PC-3 (cell line): ENCODE results near the gene WNT10A. TPM values are rescaled to one million over a fixed set of nuclear protein-coding genes. Genes with fewer than 3 reads are reported as not detected.
A peak's percentile ranks its signal among the peaks of the same experiment; 100 is the strongest.

Source experiments
- ATAC-seq: fragments of 200-7000 bp; cut with Tn5 transposase; 2 replicates; pipeline ENCODE4 v1.9.1; 2020; ENCODE audit warnings: mild to moderate bottlenecking, moderate library complexity
- BruUV-seq: library from RNA; stranded (reverse); fragments of 400-500 nt; replicated peaks from 2 replicates; lab custom pipeline; 2021; lab: Mats Ljungman, UMichigan
- CTCF ChIA-PET: fragments of 300-600 bp; sonication (Branson Sonifier 250); formaldehyde crosslinking; loops from one replicate; lab custom pipeline; 2022; ENCODE audit warnings: antibody characterized with exemption; lab: Charles Lee
- POLR2A ChIA-PET: fragments of 300-600 bp; sonication (Branson Sonifier 250); formaldehyde crosslinking; loops from one replicate; lab custom pipeline; 2022; ENCODE audit warnings: antibody characterized with exemption; ENCODE audit not compliant: unreplicated experiment; lab: Charles Lee
- DNase-seq: peaks from one replicate; pipeline ENCODE4 v3.0.0-alpha.2; 2015
- H2AFZ ChIP-seq: fragments of 300-600 bp; sonication (generic); 2 replicates; pipeline ENCODE4 v1.6.0; 2016; ENCODE audit warnings: antibody characterized with exemption, low read length
- H3F3A ChIP-seq: fragments of 300-600 bp; sonication (generic); one replicate; pipeline ENCODE4 v1.6.0; 2017; ENCODE audit warnings: antibody characterized with exemption, low read length, control low read depth, mild to moderate bottlenecking; ENCODE audit not compliant: unreplicated experiment
- H3K27ac ChIP-seq: fragments of 300-600 bp; sonication (generic); 2 replicates; pipeline ENCODE4 v1.5.1; 2016; ENCODE audit warnings: mild to moderate bottlenecking, low read length
- H3K27me3 ChIP-seq: fragments of 300-600 bp; sonication (generic); 2 replicates; pipeline ENCODE4 v1.6.1; 2016; ENCODE audit warnings: low read length, mixed read lengths
- H3K36me3 ChIP-seq: fragments of 300-600 bp; sonication (generic); 2 replicates; pipeline ENCODE4 v1.6.1; 2016; ENCODE audit warnings: low read depth, mixed run types, low read length, mixed read lengths
- H3K4me1 ChIP-seq: fragments of 300-600 bp; sonication (generic); 2 replicates; pipeline ENCODE4 v1.5.1; 2016; ENCODE audit warnings: low read length; ENCODE audit not compliant: insufficient read depth
- H3K4me2 ChIP-seq: fragments of 300-600 bp; sonication (generic); 2 replicates; pipeline ENCODE4 v1.6.0; 2016; ENCODE audit warnings: low read length
- H3K4me3 ChIP-seq: fragments of 300-600 bp; sonication (generic); 2 replicates; pipeline ENCODE4 v1.5.1; 2016; ENCODE audit warnings: mild to moderate bottlenecking, low read length, mixed read lengths
- H3K79me2 ChIP-seq: fragments of 300-600 bp; sonication (generic); 2 replicates; pipeline ENCODE4 v1.6.1; 2017; ENCODE audit warnings: low read length, mixed read lengths
- H3K9ac ChIP-seq: fragments of 300-600 bp; sonication (generic); 2 replicates; pipeline ENCODE4 v1.6.0; 2016; ENCODE audit warnings: mild to moderate bottlenecking, low read length
- H3K9me2 ChIP-seq: fragments of 300-600 bp; sonication (generic); replicated peaks from 2 replicates; pipeline ENCODE4 v1.6.1; 2016; ENCODE audit warnings: mixed run types, low read length, mixed read lengths
- H3K9me3 ChIP-seq: fragments of 300-600 bp; sonication (generic); 2 replicates; pipeline ENCODE4 v1.6.1; 2016; ENCODE audit warnings: low read length, mixed read lengths
- H4K20me1 ChIP-seq: fragments of 300-600 bp; sonication (generic); 2 replicates; pipeline ENCODE4 v1.6.1; 2016; ENCODE audit warnings: low read length, mixed read lengths
- EZH2 ChIP-seq: fragments of 300-600 bp; sonication (generic); IDR thresholded peaks from one replicate; pipeline ENCODE4 v1.6.1; 2017; ENCODE audit warnings: antibody characterized with exemption, mild to moderate bottlenecking, low read length; ENCODE audit not compliant: unreplicated experiment
- EZH2phosphoT487 ChIP-seq: fragments of 300-600 bp; sonication (generic); IDR thresholded peaks from 2 replicates; pipeline ENCODE4 v1.6.1; 2018; ENCODE audit warnings: mild to moderate bottlenecking, antibody characterized with exemption, low read length, borderline replicate concordance
- intact Hi-C: fragments of 100-400 bp; cut with micrococcal nuclease; formaldehyde crosslinking; loops from 2 replicates; pipeline ENCODE4 v1.9.0; 2023
- total RNA-seq: library from RNA; depleted of rRNA; stranded (reverse); fragments of >200 nt; gene quantifications from 2 replicates; pipeline ENCODE4 v1.2.3, GENCODE V29; 2014
- TF ChIP-seq, protein P1 (sequence below): fragments of 300-600 bp; sonication (generic); conservative IDR thresholded peaks from 2 replicates; pipeline ENCODE4 v1.5.1; 2017; ENCODE audit warnings: antibody characterized with exemption, low read depth, mild to moderate bottlenecking, low read length

WNT10A gene
- total RNA-seq, 1 experiment from 2014 or later = 0.40 TPM

DNA sequence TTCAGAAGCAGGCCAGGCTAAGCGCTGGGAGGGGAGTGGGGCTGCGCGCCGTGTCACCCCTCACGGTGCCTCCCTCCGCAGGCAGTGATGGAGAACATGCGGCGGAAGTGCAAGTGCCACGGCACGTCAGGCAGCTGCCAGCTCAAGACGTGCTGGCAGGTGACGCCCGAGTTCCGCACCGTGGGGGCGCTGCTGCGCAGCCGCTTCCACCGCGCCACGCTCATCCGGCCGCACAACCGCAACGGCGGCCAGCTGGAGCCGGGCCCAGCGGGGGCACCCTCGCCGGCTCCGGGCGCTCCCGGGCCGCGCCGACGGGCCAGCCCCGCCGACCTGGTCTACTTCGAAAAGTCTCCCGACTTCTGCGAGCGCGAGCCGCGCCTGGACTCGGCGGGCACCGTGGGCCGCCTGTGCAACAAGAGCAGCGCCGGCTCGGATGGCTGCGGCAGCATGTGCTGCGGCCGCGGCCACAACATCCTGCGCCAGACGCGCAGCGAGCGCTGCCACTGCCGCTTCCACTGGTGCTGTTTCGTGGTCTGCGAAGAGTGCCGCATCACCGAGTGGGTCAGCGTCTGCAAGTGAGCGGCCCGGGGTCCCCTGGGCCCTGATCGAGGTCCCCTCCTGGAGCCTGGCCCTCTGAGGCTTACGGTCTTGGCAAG lies 12.2 kb downstream of the WNT10A start:
- Histone ChIP-seq H3K79me2 (peaks cover 11% of the 10 kb centered on the region; the same call in 1 of the 2 replicates), H3K9ac (peak overlapping the region; percentile 62), H3K27ac (peak overlapping the region; percentile 85), H3K4me1 (peaks cover 54% of the 10 kb centered on the region), H3K9me3 (no peaks in the 10 kb centered on the region), H3K9me2 (no peaks in the 10 kb centered on the region), H3K4me3 (peak overlapping the region; percentile 69), H2AFZ (peak overlapping the region; percentile 90), H3K4me2 (peak overlapping the region; percentile 95), H3K36me3 (no peaks in the 10 kb centered on the region), H3F3A (peaks cover 5% of the 10 kb centered on the region), H3K27me3 (no peaks in the 10 kb centered on the region), H4K20me1 (no peaks in the 10 kb centered on the region)
- POLR2A ChIA-PET = interaction anchor here (0.6 kb wide), 1 partner anchor 529 kb away, joined by 4 read pairs; no protein-coding TSS in a partner anchor
- CTCF ChIA-PET = interaction anchor here (0.6 to 2.4 kb wide), 4 partner anchors 11 to 708 kb away, joined by 3 to 12 read pairs (median 4); no protein-coding TSS in a partner anchor
- no TSS peak for BruUV-seq
- DNase-seq (peak; percentile 84), ATAC-seq (peak; percentile 42)
- TF ChIP-seq EZH2phosphoT487 (no peak), EZH2 (no peak)
- TF ChIP-seq, protein P1, sequence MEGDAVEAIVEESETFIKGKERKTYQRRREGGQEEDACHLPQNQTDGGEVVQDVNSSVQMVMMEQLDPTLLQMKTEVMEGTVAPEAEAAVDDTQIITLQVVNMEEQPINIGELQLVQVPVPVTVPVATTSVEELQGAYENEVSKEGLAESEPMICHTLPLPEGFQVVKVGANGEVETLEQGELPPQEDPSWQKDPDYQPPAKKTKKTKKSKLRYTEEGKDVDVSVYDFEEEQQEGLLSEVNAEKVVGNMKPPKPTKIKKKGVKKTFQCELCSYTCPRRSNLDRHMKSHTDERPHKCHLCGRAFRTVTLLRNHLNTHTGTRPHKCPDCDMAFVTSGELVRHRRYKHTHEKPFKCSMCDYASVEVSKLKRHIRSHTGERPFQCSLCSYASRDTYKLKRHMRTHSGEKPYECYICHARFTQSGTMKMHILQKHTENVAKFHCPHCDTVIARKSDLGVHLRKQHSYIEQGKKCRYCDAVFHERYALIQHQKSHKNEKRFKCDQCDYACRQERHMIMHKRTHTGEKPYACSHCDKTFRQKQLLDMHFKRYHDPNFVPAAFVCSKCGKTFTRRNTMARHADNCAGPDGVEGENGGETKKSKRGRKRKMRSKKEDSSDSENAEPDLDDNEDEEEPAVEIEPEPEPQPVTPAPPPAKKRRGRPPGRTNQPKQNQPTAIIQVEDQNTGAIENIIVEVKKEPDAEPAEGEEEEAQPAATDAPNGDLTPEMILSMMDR = peak; percentile 63
- intact Hi-C loops = no loop called here

DNA sequence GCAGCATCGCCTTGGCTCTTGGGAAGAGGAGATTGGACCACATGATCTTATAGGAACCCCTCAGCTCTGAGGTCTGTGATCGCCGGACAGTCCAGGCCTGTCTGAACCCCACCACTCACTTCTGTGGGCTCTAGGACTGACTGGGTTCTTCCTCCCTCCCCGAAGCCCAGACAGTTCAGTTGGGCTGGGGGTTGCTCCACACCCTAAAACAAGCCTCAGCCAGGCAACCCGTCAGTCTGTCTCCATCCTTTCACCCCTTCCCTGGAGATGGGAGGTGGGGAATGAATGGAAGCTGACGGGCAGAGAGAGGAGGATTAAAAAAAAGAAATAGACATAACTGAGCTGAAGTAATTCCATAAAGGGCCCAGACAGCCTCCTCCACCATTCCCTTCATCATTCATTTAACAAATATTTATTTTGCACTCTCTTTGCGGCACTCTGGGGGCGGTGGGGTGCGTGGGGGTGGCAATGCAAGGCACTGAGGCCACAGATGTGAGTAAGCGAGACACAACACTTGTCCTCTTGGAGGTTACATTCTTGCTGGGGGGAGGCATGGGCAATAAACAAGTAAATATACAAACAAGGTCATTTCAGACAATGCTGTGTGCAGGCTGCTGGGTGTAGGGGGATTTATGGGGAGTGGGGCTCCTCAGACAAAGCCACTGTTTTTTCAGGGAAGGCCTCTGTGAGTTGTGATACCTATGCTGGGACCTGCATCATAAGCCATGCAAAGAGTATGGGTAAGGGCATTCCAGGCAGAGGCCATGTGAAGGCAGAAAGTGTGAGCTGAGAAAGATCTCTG lies 12.9 kb downstream of the WNT10A start:
- no peak for DNase-seq
- Histone ChIP-seq H3K36me3 (no peaks in the 10 kb centered on the region), H3K9me3 (no peaks in the 10 kb centered on the region), H3K79me2 (peaks cover 11% of the 10 kb centered on the region; the same call in 1 of the 2 replicates), H3K9ac (peak overlapping the region; percentile 62), H3F3A (peaks cover 5% of the 10 kb centered on the region), H3K27ac (peak overlapping the region; percentile 85), H3K27me3 (no peaks in the 10 kb centered on the region), H2AFZ (peak overlapping the region; percentile 90), H4K20me1 (no peaks in the 10 kb centered on the region), H3K9me2 (no peaks in the 10 kb centered on the region), H3K4me2 (peak overlapping the region; percentile 95), H3K4me3 (peak overlapping the region; percentile 69), H3K4me1 (peaks cover 57% of the 10 kb centered on the region)
- ATAC-seq = no peak
- POLR2A ChIA-PET = no interaction called here
- CTCF ChIA-PET = interaction anchor here (0.6 to 2.4 kb wide), 2 partner anchors 17 to 708 kb away, joined by 3 to 12 read pairs; no protein-coding TSS in a partner anchor
- no TSS peak for BruUV-seq
- intact Hi-C loops = no loop called here
- TF ChIP-seq, protein P1 = no peak
- no peak for TF ChIP-seq EZH2
- TF ChIP-seq EZH2phosphoT487 = no peak
